Vagina (tissue), 2 donors: ENCODE data around the gene NTN3. TPM values are rescaled to one million over a fixed set of nuclear protein-coding genes. Genes with fewer than 3 reads are reported as not detected.

Source experiments
- DNase-seq, 2 donors: peaks; one replicate each; pipeline ENCODE4 v3.0.0-alpha.2; 2017; ENCODE audit errors: extremely low spot score in 2 of 2
- H3K27ac ChIP-seq: fragments of 200-600 bp; sonication (generic); one replicate; pipeline ENCODE4 v1.5.1; 2019
- H3K27me3 ChIP-seq: fragments of 200-600 bp; sonication (generic); one replicate; pipeline ENCODE4 v1.5.1; 2019
- H3K36me3 ChIP-seq, 2 donors: fragments of 200-600 bp; sonication (generic); one replicate each; pipeline ENCODE4 v1.5.1; 2017 to 2019
- H3K4me1 ChIP-seq: fragments of 200-600 bp; sonication (generic); one replicate; pipeline ENCODE4 v1.5.1; 2019
- H3K4me3 ChIP-seq, 2 donors: fragments of 200-600 bp; sonication (generic); 1 replicate in 1 of 2; 2 replicates in 1 of 2; pipeline ENCODE4 v1.5.1; 2016 to 2019
- H3K9me3 ChIP-seq: fragments of 200-600 bp; sonication (generic); one replicate; pipeline ENCODE4 v1.5.1; 2019
- POLR2A ChIP-seq, 2 donors: fragments of 450-650 bp; IDR thresholded peaks; one replicate each; pipeline ENCODE4 v1.6.1; 2017; ENCODE audit warnings: antibody characterized with exemption in 2 of 2, mild to moderate bottlenecking in 2 of 2, moderate library complexity in 2 of 2
- POLR2AphosphoS5 ChIP-seq, 2 donors: sonication (generic); formaldehyde crosslinking; IDR thresholded peaks; one replicate each; pipeline ENCODE4 v1.9.0; 2017; ENCODE audit warnings: antibody characterized with exemption in 2 of 2, mild to moderate bottlenecking in 2 of 2, low read depth in 1 of 2; ENCODE audit not compliant: insufficient read depth in 1 of 2
- intact Hi-C: fragments of 100-400 bp; cut with DNase I; formaldehyde crosslinking; loops from one replicate; pipeline ENCODE4 v1.15.1; 2023
- total RNA-seq: library from RNA; depleted of rRNA; stranded (reverse); fragments of >200 nt; gene quantifications from one replicate; pipeline ENCODE4 v1.2.3, GENCODE V29; 2016
- TF ChIP-seq, protein P1 (sequence below), 3 experiments: fragments of 450-650 bp in 2 of 3; fragments of 200-600 bp in 1 of 3; sonication (generic) in 1 of 3; IDR thresholded peaks; one replicate each; pipeline ENCODE4 v1.5.1; 2017 to 2019; ENCODE audit warnings: antibody characterized with exemption in 3 of 3, mild to moderate bottlenecking in 2 of 3, moderate library complexity in 2 of 3

Gene NTN3
- not detected for total RNA-seq

DNA sequence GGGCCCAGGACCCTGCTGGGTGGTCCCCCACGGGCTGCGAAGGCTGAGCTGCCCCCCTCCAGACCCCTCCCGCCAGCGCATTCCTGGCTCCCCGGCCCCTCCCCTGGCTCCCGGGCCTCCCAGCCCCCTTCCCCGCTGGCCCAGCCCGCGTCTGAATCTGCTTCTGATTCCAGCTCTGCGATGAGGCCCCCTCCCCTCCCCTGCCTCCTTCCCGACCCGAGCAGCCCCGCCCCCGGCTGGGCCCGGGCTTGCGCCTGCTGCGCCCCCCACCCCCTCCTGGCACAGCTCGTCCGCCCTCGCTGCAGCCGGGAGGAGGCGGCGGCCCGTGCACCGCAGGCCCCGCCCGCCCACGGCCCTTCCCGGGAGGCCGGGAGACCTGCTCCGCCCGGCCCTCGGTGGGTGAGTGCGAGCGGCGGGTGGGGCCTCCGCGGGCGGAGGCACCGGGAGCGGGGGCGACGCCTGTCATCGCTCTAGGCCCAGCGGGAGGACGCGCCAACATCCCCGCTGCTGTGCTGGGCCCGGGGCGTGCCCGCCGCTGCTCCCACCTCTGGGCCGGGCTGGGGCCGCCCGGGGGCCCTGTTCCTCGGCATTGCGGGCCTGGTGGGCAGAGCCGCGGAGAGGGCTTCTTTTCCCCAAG lies at the start of gene NTN3:
Gene NTN3 (plus strand): TSS at position 282 of the 637 bp plus-strand sequence. CDS start 405 bp downstream, outside the sequence.
- Histone ChIP-seq H3K36me3 (no peaks in the 10 kb centered on the region), H3K27ac (peak within 1 kb of the TSS; percentile 51), H3K4me1 (peaks cover 68% of the 10 kb centered on the region), H3K9me3 (no peaks in the 10 kb centered on the region), H3K27me3 (peaks cover 4% of the 10 kb centered on the region), H3K4me3 (peak within 1 kb of the TSS; percentile 17 to 33)
- intact Hi-C loops = no loop called here
- no peak for TF ChIP-seq POLR2A (IDR thresholded peaks at IDR 0.05)
- TF ChIP-seq, protein P1, sequence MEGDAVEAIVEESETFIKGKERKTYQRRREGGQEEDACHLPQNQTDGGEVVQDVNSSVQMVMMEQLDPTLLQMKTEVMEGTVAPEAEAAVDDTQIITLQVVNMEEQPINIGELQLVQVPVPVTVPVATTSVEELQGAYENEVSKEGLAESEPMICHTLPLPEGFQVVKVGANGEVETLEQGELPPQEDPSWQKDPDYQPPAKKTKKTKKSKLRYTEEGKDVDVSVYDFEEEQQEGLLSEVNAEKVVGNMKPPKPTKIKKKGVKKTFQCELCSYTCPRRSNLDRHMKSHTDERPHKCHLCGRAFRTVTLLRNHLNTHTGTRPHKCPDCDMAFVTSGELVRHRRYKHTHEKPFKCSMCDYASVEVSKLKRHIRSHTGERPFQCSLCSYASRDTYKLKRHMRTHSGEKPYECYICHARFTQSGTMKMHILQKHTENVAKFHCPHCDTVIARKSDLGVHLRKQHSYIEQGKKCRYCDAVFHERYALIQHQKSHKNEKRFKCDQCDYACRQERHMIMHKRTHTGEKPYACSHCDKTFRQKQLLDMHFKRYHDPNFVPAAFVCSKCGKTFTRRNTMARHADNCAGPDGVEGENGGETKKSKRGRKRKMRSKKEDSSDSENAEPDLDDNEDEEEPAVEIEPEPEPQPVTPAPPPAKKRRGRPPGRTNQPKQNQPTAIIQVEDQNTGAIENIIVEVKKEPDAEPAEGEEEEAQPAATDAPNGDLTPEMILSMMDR (IDR thresholded peaks at IDR 0.05) = no peak
- no peak for TF ChIP-seq POLR2AphosphoS5 (IDR thresholded peaks at IDR 0.05; ENCODE audit: insufficient read depth in 1 of 2, low read depth in 1 of 2)
- no peak for DNase-seq

DNA sequence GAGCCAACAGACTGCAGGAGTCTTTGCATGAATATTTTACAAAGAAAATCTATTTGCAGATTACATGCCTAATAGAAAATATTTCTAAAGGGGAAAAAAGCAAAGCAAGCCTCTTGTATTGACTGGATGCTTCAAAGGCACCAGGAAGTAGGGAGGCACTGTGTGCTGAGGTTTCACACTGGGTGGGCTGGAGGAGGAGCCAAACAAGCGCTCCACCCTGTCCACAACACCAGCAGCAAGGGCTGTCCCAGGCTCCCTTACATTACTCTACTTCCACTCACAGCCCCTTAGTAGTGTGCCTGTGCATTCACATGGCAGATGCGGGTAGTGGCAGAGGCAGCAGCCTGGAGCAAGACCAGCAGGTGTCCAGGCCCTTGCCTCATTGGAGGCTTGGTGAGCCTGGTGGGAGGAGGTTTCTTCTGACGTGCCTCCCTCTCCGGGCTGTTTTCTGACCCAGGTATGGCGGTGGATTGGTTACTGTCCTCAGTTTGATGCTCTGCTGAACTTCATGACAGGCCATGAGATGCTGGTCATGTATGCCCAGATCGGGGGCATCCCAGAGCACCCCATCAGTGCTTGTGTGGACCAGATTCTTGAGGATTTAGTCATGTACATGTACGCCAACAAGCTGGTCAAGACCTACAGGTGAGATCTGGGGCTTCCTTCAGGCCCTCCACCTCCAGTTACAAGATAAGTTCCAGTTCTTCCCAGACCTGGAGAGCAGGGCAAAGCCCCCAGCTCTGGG lies 48.8 kb upstream of the NTN3 start:
- Histone ChIP-seq H3K27me3 (no peaks in the 10 kb centered on the region), H3K4me1 (no peaks in the 10 kb centered on the region), H3K36me3 (no peaks in the 10 kb centered on the region), H3K27ac (no peak overlapping the region), H3K4me3 (no peak overlapping the region), H3K9me3 (no peaks in the 10 kb centered on the region)
- intact Hi-C loops = no loop called here
- DNase-seq = no peak
- TF ChIP-seq POLR2A (IDR thresholded peaks at IDR 0.05) = no peak
- TF ChIP-seq, protein P1 (IDR thresholded peaks at IDR 0.05) = no peak
- TF ChIP-seq POLR2AphosphoS5 (IDR thresholded peaks at IDR 0.05; ENCODE audit: insufficient read depth in 1 of 2, low read depth in 1 of 2) = no peak

DNA sequence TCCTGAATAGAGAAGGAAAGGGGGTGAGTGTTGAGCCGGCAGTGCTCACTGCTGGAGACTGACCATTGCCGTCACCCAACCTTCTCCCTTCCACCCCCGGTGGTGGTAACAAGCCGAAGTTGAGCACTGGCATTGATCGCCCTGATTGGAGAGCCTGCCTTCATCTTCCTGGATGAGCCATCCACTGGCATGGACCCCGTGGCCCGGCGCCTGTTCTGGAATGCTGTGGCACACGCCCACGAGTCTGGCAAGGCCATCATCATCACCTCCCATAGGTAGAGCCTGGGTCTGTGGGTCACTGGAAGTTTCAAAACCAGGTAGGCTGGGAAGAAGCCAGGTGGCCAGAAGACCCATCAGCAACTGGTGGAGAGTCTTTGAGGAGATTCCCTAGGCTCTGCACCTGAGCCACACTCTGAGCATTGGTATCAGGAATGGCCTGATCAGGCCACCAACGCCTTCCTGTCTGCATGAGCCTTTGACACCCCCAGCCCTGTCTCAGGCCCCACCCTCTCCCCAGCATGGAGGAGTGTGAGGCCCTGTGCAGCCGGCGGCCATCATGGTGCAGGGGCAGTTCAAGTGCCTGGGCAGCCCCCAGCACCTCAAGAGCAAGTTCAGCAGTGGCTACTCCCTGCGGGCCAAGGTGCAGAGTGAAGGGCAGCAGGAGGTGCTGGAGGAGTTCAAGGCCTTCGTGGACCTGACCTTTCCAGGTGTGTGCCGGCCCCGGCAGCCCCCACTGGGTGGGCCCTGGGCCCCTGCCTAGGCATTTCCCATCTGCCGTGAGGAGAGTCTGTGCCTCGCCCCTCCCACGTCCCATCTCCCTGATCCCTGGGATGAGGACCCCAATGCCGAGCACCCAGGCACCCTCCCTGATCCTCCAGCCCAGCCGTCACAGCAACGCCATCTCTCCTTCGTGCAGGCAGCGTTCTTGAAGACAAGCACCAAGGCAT lies 46.8 kb upstream of the NTN3 start:
- no peak overlapping the region for H3K4me3 ChIP-seq
- no peaks in the 10 kb centered on the region for H3K9me3 ChIP-seq
- H3K27ac ChIP-seq = no peak overlapping the region
- TF ChIP-seq, protein P1 (IDR thresholded peaks at IDR 0.05) = no peak
- TF ChIP-seq POLR2A (IDR thresholded peaks at IDR 0.05) (no peak), POLR2AphosphoS5 (IDR thresholded peaks at IDR 0.05; ENCODE audit: insufficient read depth in 1 of 2, low read depth in 1 of 2) (no peak)
- DNase-seq = no peak
- H3K27me3 ChIP-seq = no peaks in the 10 kb centered on the region
- peaks cover 7% of the 10 kb centered on the region for H3K4me1 ChIP-seq
- H3K36me3 ChIP-seq = no peaks in the 10 kb centered on the region
- intact Hi-C loops = loop anchor here (5.0 kb wide), 1 partner anchor 78 kb away; no protein-coding TSS in a partner anchor

DNA sequence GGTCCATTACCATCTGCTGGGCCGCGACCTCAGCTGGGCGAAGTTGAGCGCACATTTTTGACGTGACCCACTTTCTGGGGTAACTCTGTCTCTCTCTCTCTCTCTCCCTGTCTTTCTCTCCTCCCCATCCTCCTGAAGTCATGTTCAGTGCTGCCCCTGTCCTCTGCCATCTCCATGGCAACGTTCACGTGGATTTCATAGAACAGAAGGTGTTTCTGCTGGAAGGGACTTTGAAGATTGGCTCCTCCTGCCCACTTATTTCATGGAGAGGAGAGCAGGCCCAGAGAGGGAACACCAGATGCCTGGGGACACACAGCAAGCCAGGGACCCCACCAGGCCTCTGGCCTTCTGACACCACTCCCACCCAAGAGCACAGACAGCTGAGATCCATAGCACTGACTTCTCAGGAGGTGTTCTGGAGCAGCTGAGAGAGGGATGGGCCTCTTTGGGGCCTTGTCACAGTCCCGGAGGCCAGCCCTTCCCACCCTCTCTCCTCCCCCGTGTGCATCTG lies 46.0 kb upstream of the NTN3 start:
- Histone ChIP-seq H3K9me3 (no peaks in the 10 kb centered on the region), H3K4me3 (no peak overlapping the region), H3K27me3 (no peaks in the 10 kb centered on the region), H3K27ac (no peak overlapping the region), H3K36me3 (no peaks in the 10 kb centered on the region), H3K4me1 (peaks cover 11% of the 10 kb centered on the region)
- TF ChIP-seq, protein P1 (IDR thresholded peaks at IDR 0.05) = no peak
- no peak for TF ChIP-seq POLR2A (IDR thresholded peaks at IDR 0.05)
- no peak for TF ChIP-seq POLR2AphosphoS5 (IDR thresholded peaks at IDR 0.05; ENCODE audit: insufficient read depth in 1 of 2, low read depth in 1 of 2)
- DNase-seq = no peak
- intact Hi-C loops = loop anchor here (5.0 kb wide), 1 partner anchor 77 kb away; no protein-coding TSS in a partner anchor
